GM12873 (cell line): ENCODE measurements around the gene ANKS1B.

ENCODE experiments used
- CTCF ChIP-seq: IDR thresholded peaks from 2 replicates; pipeline ENCODE4 v1.5.1; 2012; ENCODE audit warnings: low read depth, mild to moderate bottlenecking, moderate library complexity, low read length, control low read depth; ENCODE audit not compliant: insufficient read depth; ENCODE audit errors: missing control alignments

ANKS1B gene

GRCh38 chr12:99068993-99069747 is 915.6 kb downstream of the ANKS1B start:
- TF ChIP-seq CTCF = no peak

- no peak for TF ChIP-seq CTCF
These were observed 917.5 kb downstream of the ANKS1B start for GRCh38 chr12:99067171-99067785.

- no peak for TF ChIP-seq CTCF
These were observed 918.0 kb downstream of the ANKS1B start for GRCh38 chr12:99066726-99067125.

GRCh38 chr12:99063182-99063581 is 921.6 kb downstream of the ANKS1B start:
- TF ChIP-seq CTCF = no peak

- no peak for TF ChIP-seq CTCF
These were observed 924.8 kb downstream of the ANKS1B start for GRCh38 chr12:99059824-99060511.

GRCh38 chr12:99057670-99058069 is 927.1 kb downstream of the ANKS1B start:
- no peak for TF ChIP-seq CTCF

GRCh38 chr12:99056186-99056585 is 928.5 kb downstream of the ANKS1B start:
- TF ChIP-seq CTCF = no peak
